ENCODE measurements around the gene CTNNB1.

- TF ChIP-seq CTCF (IDR thresholded peaks at IDR 0.05; ENCODE audit: low read depth, low read length, missing input control), result no peak
- TF ChIP-seq ZBTB33 (IDR thresholded peaks at IDR 0.05), result no peak
- no peak for TF ChIP-seq JUND (IDR thresholded peaks at IDR 0.05)
- TF ChIP-seq YY1 (IDR thresholded peaks at IDR 0.05), result no peak
- TF ChIP-seq EGR1 (IDR thresholded peaks at IDR 0.05; ENCODE audit: low read depth in 2 of 2), result no peak
- TF ChIP-seq MAX (IDR thresholded peaks at IDR 0.05), result no peak
- no peak for TF ChIP-seq NR2F2 (IDR thresholded peaks at IDR 0.05)
Observed at GRCh38 chr3:41222501-41222900, 23.2 kb downstream of the CTNNB1 start.
